ENCODE measurements around the gene ZNF587B.
"Not testable (repeated sequence)": the region's sequence is repeated elsewhere in the genome, so short reads cannot be mapped to it uniquely, and the experiment has no call there.

ZNF587B gene

GRCh38 chr19:57869655-57870054, 39.6 kb downstream of the ZNF587B start:
- not testable (repeated sequence) for DNase-seq (ENCODE audit: low read depth in 3 of 3)

GRCh38 chr19:57870225-57870624, 40.1 kb downstream of the ZNF587B start:
- DNase-seq (ENCODE audit: low read depth in 3 of 3) = no peak

GRCh38 chr19:57872450-57872849, 42.4 kb downstream of the ZNF587B start:
- DNase-seq (ENCODE audit: low read depth in 3 of 3) = no peak

- not testable (repeated sequence) for DNase-seq (ENCODE audit: low read depth in 3 of 3)
Observed at GRCh38 chr19:57873883-57874799, 44.0 kb downstream of the ZNF587B start.

- no peak for DNase-seq (ENCODE audit: low read depth in 3 of 3)
Observed at GRCh38 chr19:57886046-57886445, 55.9 kb downstream of the ZNF587B start.

- no peak for DNase-seq (ENCODE audit: low read depth in 3 of 3)
Observed at GRCh38 chr19:57887195-57887941, 57.3 kb downstream of the ZNF587B start.

- DNase-seq (ENCODE audit: low read depth in 3 of 3) = no peak
Observed at GRCh38 chr19:57888107-57888559, 58.0 kb downstream of the ZNF587B start.

- DNase-seq (ENCODE audit: low read depth in 3 of 3) = peak; percentile 57 to 81 (median 76)
Observed at GRCh38 chr19:57888560-57889231, 58.6 kb downstream of the ZNF587B start, which contains the start of gene ZNF814. TSS of gene ZNF814 (minus strand) at chr19:57889037. CDS start at chr19:57888802, 235 bp downstream.

- not testable (repeated sequence) for DNase-seq (ENCODE audit: low read depth in 3 of 3)
Observed at GRCh38 chr19:57890706-57891105, 60.6 kb downstream of the ZNF587B start.

All from stimulated activated CD4-positive, alpha-beta T cell treated with anti-CD3 and anti-CD28 coated beads, TNF-alpha, amount 100 ng/mL, for 24 hours (primary cell).